GM10266 (cell line): Measurements from ENCODE around the gene KCNMB1.

Experiments used
- DNase-seq: peaks from one replicate; pipeline ENCODE4 v3.0.0; 2012; ENCODE audit errors: extremely low spot score
- CTCF ChIP-seq: IDR thresholded peaks from 2 replicates; pipeline ENCODE4 v1.5.1; 2012; ENCODE audit warnings: mild to moderate bottlenecking, low read depth; ENCODE audit not compliant: control insufficient read depth, insufficient read depth; ENCODE audit errors: missing control alignments

The KCNMB1 gene

GRCh38 chr5:170388818-170389549 lies at the start of gene KCNMB1:
KCNMB1 (minus strand) TSS chr5:170389367; CDS start chr5:170385447, 3,920 bp downstream.
- DNase-seq, result no peak
- TF ChIP-seq CTCF, result no peak

- TF ChIP-seq CTCF, result no peak
- no peak for DNase-seq
These were observed 49.4 kb upstream of the KCNMB1 start for GRCh38 chr5:170438581-170438980.

- TF ChIP-seq CTCF, result no peak
- DNase-seq, result no peak
These were observed 48.6 kb upstream of the KCNMB1 start for GRCh38 chr5:170437621-170438375.

GRCh38 chr5:170436335-170436734 lies 47.2 kb upstream of the KCNMB1 start:
- TF ChIP-seq CTCF, result no peak
- no peak for DNase-seq

GRCh38 chr5:170434966-170435605 lies 45.9 kb upstream of the KCNMB1 start:
- DNase-seq, result peak; percentile 61

GRCh38 chr5:170432669-170433068 lies 43.5 kb upstream of the KCNMB1 start:
- no peak for TF ChIP-seq CTCF
- no peak for DNase-seq

More at GRCh38 chr5:170434966-170435605, 45.9 kb upstream of the KCNMB1 start:
- TF ChIP-seq CTCF, result peak; percentile 95
